ENCODE data around the gene SNCA. TPM values are rescaled to one million over a fixed set of nuclear protein-coding genes. Genes with fewer than 3 reads are reported as not detected.

The SNCA gene
- total RNA-seq, 3 donors from 2014 or later (not counting 1 experiment from before 2014, with no cell fraction given), result 0.58 to 2.0 (median 1.2) TPM

- H3K27ac Mint-ChIP-seq, result no peak overlapping the region
- H3K4me1 ChIP-seq (ENCODE audit: control insufficient read depth, insufficient read depth, low read length), result no peaks in the 10 kb centered on the region
- H3K27me3 ChIP-seq (ENCODE audit: control insufficient read depth, insufficient read depth, low read length), result no peaks in the 10 kb centered on the region
- no peak overlapping the region for H3K4me3 Mint-ChIP-seq
- no peaks in the 10 kb centered on the region for H3K27me3 Mint-ChIP-seq (ENCODE audit: low read depth in 2 of 2)
- no peak for DNase-seq
- H3K36me3 ChIP-seq (ENCODE audit: control insufficient read depth, insufficient read depth, low read length), result no peaks in the 10 kb centered on the region
- no peak overlapping the region for H3K27ac ChIP-seq (ENCODE audit: low read length)
- H3K4me3 ChIP-seq (ENCODE audit: low read length), result no peak overlapping the region
- ATAC-seq, result no peak
- no peaks in the 10 kb centered on the region for H3K9me3 Mint-ChIP-seq
- no peaks in the 10 kb centered on the region for H3K36me3 Mint-ChIP-seq
- no peak for TF ChIP-seq CTCF (IDR thresholded peaks at IDR 0.05)
- intact Hi-C loops (cut with micrococcal nuclease), result no loop called here
- peaks cover 0 to 10% of the 10 kb centered on the region in 2 donors for H3K4me1 Mint-ChIP-seq
- H3K9me3 ChIP-seq (ENCODE audit: control insufficient read depth, insufficient read depth, low read length), result no peaks in the 10 kb centered on the region
Observed at GRCh38 chr4:89767924-89768323, 69.0 kb downstream of the SNCA start.

- peaks cover 0 to 5% of the 10 kb centered on the region in 2 donors for H3K4me1 Mint-ChIP-seq
- 50% methylated on average over 2 of the region's 2 CpGs for WGBS (ENCODE audit: insufficient coverage)
- Histone ChIP-seq H3K36me3 (ENCODE audit: control insufficient read depth, insufficient read depth, low read length) (no peaks in the 10 kb centered on the region), H3K4me1 (ENCODE audit: control insufficient read depth, insufficient read depth, low read length) (no peaks in the 10 kb centered on the region), H3K4me3 (ENCODE audit: low read length) (no peak overlapping the region), H3K27me3 (ENCODE audit: control insufficient read depth, insufficient read depth, low read length) (no peaks in the 10 kb centered on the region), H3K27ac (ENCODE audit: low read length) (no peak overlapping the region), H3K9me3 (ENCODE audit: control insufficient read depth, insufficient read depth, low read length) (no peaks in the 10 kb centered on the region)
- TF ChIP-seq CTCF (IDR thresholded peaks at IDR 0.05), result no peak
- H3K9me3 Mint-ChIP-seq, result no peaks in the 10 kb centered on the region
- intact Hi-C loops (cut with micrococcal nuclease), result no loop called here
- H3K27me3 Mint-ChIP-seq (ENCODE audit: low read depth in 2 of 2), result no peaks in the 10 kb centered on the region
- no peak overlapping the region for H3K4me3 Mint-ChIP-seq
- ATAC-seq (no peak), DNase-seq (no peak)
- H3K36me3 Mint-ChIP-seq, result no peaks in the 10 kb centered on the region
- H3K27ac Mint-ChIP-seq, result no peak overlapping the region
Observed at GRCh38 chr4:89765966-89766365, 71.0 kb downstream of the SNCA start.

- no peak for TF ChIP-seq CTCF (IDR thresholded peaks at IDR 0.05)
- H3K36me3 Mint-ChIP-seq, result no peaks in the 10 kb centered on the region
- H3K4me3 Mint-ChIP-seq, result no peak overlapping the region
- H3K9me3 Mint-ChIP-seq, result no peaks in the 10 kb centered on the region
- Histone ChIP-seq H3K4me1 (ENCODE audit: control insufficient read depth, insufficient read depth, low read length) (no peaks in the 10 kb centered on the region), H3K27me3 (ENCODE audit: control insufficient read depth, insufficient read depth, low read length) (no peaks in the 10 kb centered on the region), H3K27ac (ENCODE audit: low read length) (no peak overlapping the region), H3K4me3 (ENCODE audit: low read length) (no peak overlapping the region), H3K9me3 (ENCODE audit: control insufficient read depth, insufficient read depth, low read length) (no peaks in the 10 kb centered on the region), H3K36me3 (ENCODE audit: control insufficient read depth, insufficient read depth, low read length) (no peaks in the 10 kb centered on the region)
- H3K27ac Mint-ChIP-seq, result no peak overlapping the region
- DNase-seq (no peak), ATAC-seq (no peak)
- intact Hi-C loops (cut with micrococcal nuclease), result no loop called here
- H3K27me3 Mint-ChIP-seq (ENCODE audit: low read depth in 2 of 2), result no peaks in the 10 kb centered on the region
- peaks cover 0 to 5% of the 10 kb centered on the region in 2 donors for H3K4me1 Mint-ChIP-seq
- 61% methylated on average over 2 of the region's 2 CpGs for WGBS (ENCODE audit: insufficient coverage)
Observed at GRCh38 chr4:89765528-89765927, 71.4 kb downstream of the SNCA start.

GRCh38 chr4:89762311-89762710, 74.7 kb downstream of the SNCA start:
- no peak overlapping the region for H3K27ac Mint-ChIP-seq
- H3K4me1 ChIP-seq (ENCODE audit: control insufficient read depth, insufficient read depth, low read length), result no peaks in the 10 kb centered on the region
- DNase-seq, result no peak
- H3K9me3 ChIP-seq (ENCODE audit: control insufficient read depth, insufficient read depth, low read length), result no peaks in the 10 kb centered on the region
- H3K4me3 ChIP-seq (ENCODE audit: low read length), result no peak overlapping the region
- no peaks in the 10 kb centered on the region for H3K27me3 ChIP-seq (ENCODE audit: control insufficient read depth, insufficient read depth, low read length)
- H3K27ac ChIP-seq (ENCODE audit: low read length), result no peak overlapping the region
- intact Hi-C loops (cut with micrococcal nuclease), result no loop called here
- H3K27me3 Mint-ChIP-seq (ENCODE audit: low read depth in 2 of 2), result no peaks in the 10 kb centered on the region
- ATAC-seq, result no peak
- no peak for TF ChIP-seq CTCF (IDR thresholded peaks at IDR 0.05)
- no peaks in the 10 kb centered on the region for H3K9me3 Mint-ChIP-seq
- no peaks in the 10 kb centered on the region for H3K36me3 ChIP-seq (ENCODE audit: control insufficient read depth, insufficient read depth, low read length)
- H3K4me1 Mint-ChIP-seq, result peaks cover 0 to 5% of the 10 kb centered on the region in 2 donors
- no peaks in the 10 kb centered on the region for H3K36me3 Mint-ChIP-seq
- 71% methylated on average over 3 of the region's 3 CpGs for WGBS (ENCODE audit: insufficient coverage)
- no peak overlapping the region for H3K4me3 Mint-ChIP-seq

All from natural killer cell (primary cell).